ENCODE results near the gene SURF2.

Gene SURF2

GRCh38 chr9:133361507-133362092 is 5.2 kb downstream of the SURF2 start:
- H4K20me1 ChIP-seq (ENCODE audit: insufficient read depth, low read length, poor library complexity, severe bottlenecking): peaks cover 40% of the 10 kb centered on the region
- H3K9ac ChIP-seq (ENCODE audit: low read depth, low read length, poor library complexity, severe bottlenecking): no peak overlapping the region
- H3K36me3 ChIP-seq (ENCODE audit: insufficient read depth, low read length): peaks cover 70% of the 10 kb centered on the region; the same call in 1 of the 2 replicates
- H3K4me2 ChIP-seq (ENCODE audit: low read depth, low read length, poor library complexity, severe bottlenecking): no peak overlapping the region
- no peaks in the 10 kb centered on the region for H3K9me2 ChIP-seq (replicated peaks; ENCODE audit: low read depth, low read length)
- no peak overlapping the region for H3K4me3 ChIP-seq (ENCODE audit: low read length, poor library complexity, severe bottlenecking)
- H3F3A ChIP-seq (ENCODE audit: low read depth): no peaks in the 10 kb centered on the region
- no peak for TF ChIP-seq CTCF (conservative IDR thresholded peaks at IDR 0.05; ENCODE audit: low read length)
- no peak for TF ChIP-seq EZH2phosphoT487 (IDR thresholded peaks at IDR 0.05; ENCODE audit: borderline replicate concordance)
- no peaks in the 10 kb centered on the region for H3K27me3 ChIP-seq (ENCODE audit: insufficient read depth, low read length, poor library complexity, severe bottlenecking)
- H3K9me3 ChIP-seq (ENCODE audit: insufficient read depth, low read depth, low read length): no peaks in the 10 kb centered on the region
- H3K79me2 ChIP-seq (ENCODE audit: insufficient read depth, low read length): peaks cover 58% of the 10 kb centered on the region
- peaks cover 6% of the 10 kb centered on the region for H3K4me1 ChIP-seq (ENCODE audit: insufficient read depth, low read length, poor library complexity, severe bottlenecking)
- no peak overlapping the region for H2AFZ ChIP-seq (ENCODE audit: low read length)

GRCh38 chr9:133362359-133363044 is 6.2 kb downstream of the SURF2 start:
- Histone ChIP-seq H3K27me3 (ENCODE audit: insufficient read depth, low read length, poor library complexity, severe bottlenecking) (no peaks in the 10 kb centered on the region), H3K4me2 (ENCODE audit: low read depth, low read length, poor library complexity, severe bottlenecking) (no peak overlapping the region), H3F3A (ENCODE audit: low read depth) (no peaks in the 10 kb centered on the region), H3K9me2 (replicated peaks; ENCODE audit: low read depth, low read length) (no peaks in the 10 kb centered on the region), H3K9me3 (ENCODE audit: insufficient read depth, low read depth, low read length) (no peaks in the 10 kb centered on the region), H4K20me1 (ENCODE audit: insufficient read depth, low read length, poor library complexity, severe bottlenecking) (peaks cover 49% of the 10 kb centered on the region), H3K4me1 (ENCODE audit: insufficient read depth, low read length, poor library complexity, severe bottlenecking) (no peaks in the 10 kb centered on the region), H3K4me3 (ENCODE audit: low read length, poor library complexity, severe bottlenecking) (no peak overlapping the region), H2AFZ (ENCODE audit: low read length) (no peak overlapping the region), H3K36me3 (ENCODE audit: insufficient read depth, low read length) (peaks cover 78% of the 10 kb centered on the region; the same call in 1 of the 2 replicates), H3K9ac (ENCODE audit: low read depth, low read length, poor library complexity, severe bottlenecking) (no peak overlapping the region), H3K79me2 (ENCODE audit: insufficient read depth, low read length) (peaks cover 58% of the 10 kb centered on the region)
- TF ChIP-seq EZH2phosphoT487 (IDR thresholded peaks at IDR 0.05; ENCODE audit: borderline replicate concordance): no peak
- no peak for TF ChIP-seq CTCF (conservative IDR thresholded peaks at IDR 0.05; ENCODE audit: low read length)

GRCh38 chr9:133366435-133366834 is 10.1 kb downstream of the SURF2 start:
- Histone ChIP-seq H3K36me3 (ENCODE audit: insufficient read depth, low read length) (peaks cover 74% of the 10 kb centered on the region; the same call in 1 of the 2 replicates), H4K20me1 (ENCODE audit: insufficient read depth, low read length, poor library complexity, severe bottlenecking) (peaks cover 74% of the 10 kb centered on the region)

More at GRCh38 chr9:133366435-133366834, 10.1 kb downstream of the SURF2 start:
- Histone ChIP-seq H2AFZ (ENCODE audit: low read length) (no peak overlapping the region), H3K27me3 (ENCODE audit: insufficient read depth, low read length, poor library complexity, severe bottlenecking) (no peaks in the 10 kb centered on the region), H3K4me1 (ENCODE audit: insufficient read depth, low read length, poor library complexity, severe bottlenecking) (peaks cover 36% of the 10 kb centered on the region), H3K9me3 (ENCODE audit: insufficient read depth, low read depth, low read length) (no peaks in the 10 kb centered on the region), H3K79me2 (ENCODE audit: insufficient read depth, low read length) (peaks cover 74% of the 10 kb centered on the region), H3K4me2 (ENCODE audit: low read depth, low read length, poor library complexity, severe bottlenecking) (no peak overlapping the region), H3K9me2 (replicated peaks; ENCODE audit: low read depth, low read length) (no peaks in the 10 kb centered on the region), H3K4me3 (ENCODE audit: low read length, poor library complexity, severe bottlenecking) (no peak overlapping the region), H3F3A (ENCODE audit: low read depth) (peaks cover 7% of the 10 kb centered on the region), H3K9ac (ENCODE audit: low read depth, low read length, poor library complexity, severe bottlenecking) (no peak overlapping the region)
- TF ChIP-seq EZH2phosphoT487 (IDR thresholded peaks at IDR 0.05; ENCODE audit: borderline replicate concordance) (no peak), CTCF (conservative IDR thresholded peaks at IDR 0.05; ENCODE audit: low read length) (no peak)

Measured in Loucy (cell line).